ENCODE results near the gene PPP1R1C.

- TF ChIP-seq CTCF (IDR thresholded peaks at IDR 0.05) = no peak
- no peak for TF ChIP-seq ZNF232 (CRISPR knock-in tag; IDR thresholded peaks at IDR 0.05)
- TF ChIP-seq MAX (CRISPR knock-in tag; IDR thresholded peaks at IDR 0.05) = no peak
- no peak for TF ChIP-seq KAT7 (CRISPR knock-in tag; IDR thresholded peaks at IDR 0.05; ENCODE audit: borderline replicate concordance)
- no peak for TF ChIP-seq HMGXB4 (CRISPR knock-in tag; IDR thresholded peaks at IDR 0.05)
- no peak for TF ChIP-seq PREB (CRISPR knock-in tag; IDR thresholded peaks at IDR 0.05; ENCODE audit: borderline replicate concordance)
- TF ChIP-seq IRF1 (CRISPR knock-in tag; IDR thresholded peaks at IDR 0.05) = no peak
- no peak for TF ChIP-seq TCF7 (CRISPR knock-in tag; IDR thresholded peaks at IDR 0.05; ENCODE audit: low read depth)
- TF ChIP-seq CREM (CRISPR knock-in tag; IDR thresholded peaks at IDR 0.05) = no peak
Measured at GRCh38 chr2:181970160-181970794, 15.4 kb upstream of the PPP1R1C start.
